ENCODE data around the gene WWC2.
"Not testable (repeated sequence)": the region's sequence is repeated elsewhere in the genome, so short reads cannot be mapped to it uniquely, and the experiment has no call there.

Gene WWC2

GRCh38 chr4:183152232-183152631 is 53.2 kb downstream of the WWC2 start:
- H3K4me1 ChIP-seq (ENCODE audit: control insufficient read depth, insufficient read depth, low read length); H3K36me3 ChIP-seq (ENCODE audit: control insufficient read depth, insufficient read depth, low read length); DNase-seq (ENCODE audit: low read depth, low spot score); H3K9me3 ChIP-seq (ENCODE audit: control insufficient read depth, insufficient read depth, low read length); H3K4me3 ChIP-seq (ENCODE audit: low read length); H3K27ac ChIP-seq (ENCODE audit: low read length); H3K27me3 ChIP-seq (ENCODE audit: control insufficient read depth, insufficient read depth, low read length): not testable (repeated sequence)
- WGBS (ENCODE audit: insufficient coverage, insufficient read length) = no CpG with 5 or more reads among the region's 4 CpGs

GRCh38 chr4:183153190-183153916 is 54.3 kb downstream of the WWC2 start:
- no peaks in the 10 kb centered on the region for H3K36me3 ChIP-seq (ENCODE audit: control insufficient read depth, insufficient read depth, low read length)
- H3K27ac ChIP-seq (ENCODE audit: low read length) = no peak overlapping the region
- H3K4me3 ChIP-seq (ENCODE audit: low read length) = no peak overlapping the region
- peaks cover 5% of the 10 kb centered on the region; the same call in 1 of the 2 replicates for H3K4me1 ChIP-seq (ENCODE audit: control insufficient read depth, insufficient read depth, low read length)
- DNase-seq (ENCODE audit: low read depth, low spot score) = no peak
- peaks cover 1% of the 10 kb centered on the region; the same call in 1 of the 2 replicates for H3K9me3 ChIP-seq (ENCODE audit: control insufficient read depth, insufficient read depth, low read length)
- H3K27me3 ChIP-seq (ENCODE audit: control insufficient read depth, insufficient read depth, low read length) = no peaks in the 10 kb centered on the region
- no CpG with 5 or more reads among the region's 6 CpGs for WGBS (ENCODE audit: insufficient coverage, insufficient read length)

GRCh38 chr4:183154701-183155391 is 55.8 kb downstream of the WWC2 start:
- H3K4me1 ChIP-seq (ENCODE audit: control insufficient read depth, insufficient read depth, low read length) = peaks cover 5% of the 10 kb centered on the region; the same call in 1 of the 2 replicates
- H3K27ac ChIP-seq (ENCODE audit: low read length) = no peak overlapping the region
- DNase-seq (ENCODE audit: low read depth, low spot score) = no peak
- no CpG with 5 or more reads among the region's 10 CpGs for WGBS (ENCODE audit: insufficient coverage, insufficient read length)
- H3K4me3 ChIP-seq (ENCODE audit: low read length) = no peak overlapping the region
- H3K9me3 ChIP-seq (ENCODE audit: control insufficient read depth, insufficient read depth, low read length) = peaks cover 1% of the 10 kb centered on the region; the same call in 1 of the 2 replicates
- H3K27me3 ChIP-seq (ENCODE audit: control insufficient read depth, insufficient read depth, low read length) = no peaks in the 10 kb centered on the region
- no peaks in the 10 kb centered on the region for H3K36me3 ChIP-seq (ENCODE audit: control insufficient read depth, insufficient read depth, low read length)

GRCh38 chr4:183155450-183156184 is 56.6 kb downstream of the WWC2 start:
- WGBS (ENCODE audit: insufficient coverage, insufficient read length) = 100% methylated on average over 2 of the region's 11 CpGs
- no peaks in the 10 kb centered on the region for H3K36me3 ChIP-seq (ENCODE audit: control insufficient read depth, insufficient read depth, low read length)
- H3K27ac ChIP-seq (ENCODE audit: low read length) = no peak overlapping the region
- no peaks in the 10 kb centered on the region for H3K27me3 ChIP-seq (ENCODE audit: control insufficient read depth, insufficient read depth, low read length)
- no peaks in the 10 kb centered on the region for H3K9me3 ChIP-seq (ENCODE audit: control insufficient read depth, insufficient read depth, low read length)
- no peak overlapping the region for H3K4me3 ChIP-seq (ENCODE audit: low read length)
- peaks cover 5% of the 10 kb centered on the region; the same call in 1 of the 2 replicates for H3K4me1 ChIP-seq (ENCODE audit: control insufficient read depth, insufficient read depth, low read length)
- DNase-seq (ENCODE audit: low read depth, low spot score) = no peak

GRCh38 chr4:183157215-183157614 is 58.2 kb downstream of the WWC2 start:
- H3K36me3 ChIP-seq (ENCODE audit: control insufficient read depth, insufficient read depth, low read length) = no peaks in the 10 kb centered on the region
- no peak overlapping the region for H3K4me3 ChIP-seq (ENCODE audit: low read length)
- no peak for DNase-seq (ENCODE audit: low read depth, low spot score)
- no peaks in the 10 kb centered on the region for H3K27me3 ChIP-seq (ENCODE audit: control insufficient read depth, insufficient read depth, low read length)
- no CpG with 5 or more reads among the region's 7 CpGs for WGBS (ENCODE audit: insufficient coverage, insufficient read length)
- no peaks in the 10 kb centered on the region for H3K9me3 ChIP-seq (ENCODE audit: control insufficient read depth, insufficient read depth, low read length)
- H3K27ac ChIP-seq (ENCODE audit: low read length) = no peak overlapping the region
- peaks cover 6% of the 10 kb centered on the region; the same call in 1 of the 2 replicates for H3K4me1 ChIP-seq (ENCODE audit: control insufficient read depth, insufficient read depth, low read length)

GRCh38 chr4:183158062-183158461 is 59.0 kb downstream of the WWC2 start:
- H3K4me1 ChIP-seq (ENCODE audit: control insufficient read depth, insufficient read depth, low read length) = peaks cover 11% of the 10 kb centered on the region; the same call in 1 of the 2 replicates
- no peak overlapping the region for H3K27ac ChIP-seq (ENCODE audit: low read length)
- no CpG with 5 or more reads among the region's 4 CpGs for WGBS (ENCODE audit: insufficient coverage, insufficient read length)
- H3K9me3 ChIP-seq (ENCODE audit: control insufficient read depth, insufficient read depth, low read length) = no peaks in the 10 kb centered on the region
- DNase-seq (ENCODE audit: low read depth, low spot score) = no peak
- H3K36me3 ChIP-seq (ENCODE audit: control insufficient read depth, insufficient read depth, low read length) = no peaks in the 10 kb centered on the region
- H3K27me3 ChIP-seq (ENCODE audit: control insufficient read depth, insufficient read depth, low read length) = no peaks in the 10 kb centered on the region
- H3K4me3 ChIP-seq (ENCODE audit: low read length) = no peak overlapping the region

- DNase-seq (ENCODE audit: low read depth, low spot score) = no peak
- Histone ChIP-seq H3K4me1 (ENCODE audit: control insufficient read depth, insufficient read depth, low read length) (peaks cover 7% of the 10 kb centered on the region; the same call in 1 of the 2 replicates), H3K27ac (ENCODE audit: low read length) (no peak overlapping the region), H3K36me3 (ENCODE audit: control insufficient read depth, insufficient read depth, low read length) (no peaks in the 10 kb centered on the region), H3K9me3 (ENCODE audit: control insufficient read depth, insufficient read depth, low read length) (no peaks in the 10 kb centered on the region), H3K4me3 (ENCODE audit: low read length) (no peak overlapping the region), H3K27me3 (ENCODE audit: control insufficient read depth, insufficient read depth, low read length) (no peaks in the 10 kb centered on the region)
- 100% methylated on average over 2 of the region's 5 CpGs for WGBS (ENCODE audit: insufficient coverage, insufficient read length)
These were observed 62.6 kb downstream of the WWC2 start for GRCh38 chr4:183161630-183162029.

- H3K4me3 ChIP-seq (ENCODE audit: low read length) = no peak overlapping the region
- H3K27me3 ChIP-seq (ENCODE audit: control insufficient read depth, insufficient read depth, low read length) = no peaks in the 10 kb centered on the region
- no CpG with 5 or more reads among the region's 3 CpGs for WGBS (ENCODE audit: insufficient coverage, insufficient read length)
- peaks cover 7% of the 10 kb centered on the region; the same call in 1 of the 2 replicates for H3K4me1 ChIP-seq (ENCODE audit: control insufficient read depth, insufficient read depth, low read length)
- H3K9me3 ChIP-seq (ENCODE audit: control insufficient read depth, insufficient read depth, low read length) = no peaks in the 10 kb centered on the region
- DNase-seq (ENCODE audit: low read depth, low spot score) = no peak
- no peaks in the 10 kb centered on the region for H3K36me3 ChIP-seq (ENCODE audit: control insufficient read depth, insufficient read depth, low read length)
- H3K27ac ChIP-seq (ENCODE audit: low read length) = no peak overlapping the region
These were observed 64.1 kb downstream of the WWC2 start for GRCh38 chr4:183163135-183163534.

- H3K27ac ChIP-seq (ENCODE audit: low read length) = no peak overlapping the region
- H3K27me3 ChIP-seq (ENCODE audit: control insufficient read depth, insufficient read depth, low read length) = no peaks in the 10 kb centered on the region
- H3K4me3 ChIP-seq (ENCODE audit: low read length) = no peak overlapping the region
- H3K9me3 ChIP-seq (ENCODE audit: control insufficient read depth, insufficient read depth, low read length) = no peaks in the 10 kb centered on the region
- no CpG with 5 or more reads among the region's 1 CpG for WGBS (ENCODE audit: insufficient coverage, insufficient read length)
- no peaks in the 10 kb centered on the region for H3K36me3 ChIP-seq (ENCODE audit: control insufficient read depth, insufficient read depth, low read length)
- DNase-seq (ENCODE audit: low read depth, low spot score) = no peak
- peaks cover 7% of the 10 kb centered on the region; the same call in 1 of the 2 replicates for H3K4me1 ChIP-seq (ENCODE audit: control insufficient read depth, insufficient read depth, low read length)
These were observed 65.9 kb downstream of the WWC2 start for GRCh38 chr4:183164963-183165362.

GRCh38 chr4:183165376-183165775 is 66.3 kb downstream of the WWC2 start:
- H3K4me1 ChIP-seq (ENCODE audit: control insufficient read depth, insufficient read depth, low read length) = peaks cover 7% of the 10 kb centered on the region; the same call in 1 of the 2 replicates
- no peak overlapping the region for H3K27ac ChIP-seq (ENCODE audit: low read length)
- WGBS (ENCODE audit: insufficient coverage, insufficient read length) = no CpG with 5 or more reads among the region's 1 CpG
- DNase-seq (ENCODE audit: low read depth, low spot score) = no peak
- H3K27me3 ChIP-seq (ENCODE audit: control insufficient read depth, insufficient read depth, low read length) = no peaks in the 10 kb centered on the region
- no peaks in the 10 kb centered on the region for H3K36me3 ChIP-seq (ENCODE audit: control insufficient read depth, insufficient read depth, low read length)
- no peak overlapping the region for H3K4me3 ChIP-seq (ENCODE audit: low read length)
- no peaks in the 10 kb centered on the region for H3K9me3 ChIP-seq (ENCODE audit: control insufficient read depth, insufficient read depth, low read length)
